Breast epithelium (tissue), 4 donors: ENCODE data around the gene RAP2B. TPM values are rescaled to one million over a fixed set of nuclear protein-coding genes. Genes with fewer than 3 reads are reported as not detected.
A peak's percentile ranks its signal among the peaks of the same experiment; 100 is the strongest.

Experiments
- DNase-seq, 2 donors: peaks; one replicate each; pipeline ENCODE4 v3.0.0-alpha.2; 2019; ENCODE audit warnings: low spot score in 2 of 2
- H3K27ac ChIP-seq, 2 donors: fragments of 200-600 bp; sonication (generic) in 1 of 2; one replicate each; pipeline ENCODE4 v1.5.1; 2016 to 2019; ENCODE audit warnings: mild to moderate bottlenecking in 1 of 2
- H3K27me3 ChIP-seq, 2 donors: fragments of 200-600 bp; sonication (generic) in 1 of 2; one replicate each; pipeline versions ENCODE4 v1.5.1 to v1.6.0; 2017 to 2019; ENCODE audit warnings: control low read depth in 1 of 2, mild to moderate bottlenecking in 1 of 2
- H3K36me3 ChIP-seq: fragments of 200-600 bp; one replicate; pipeline ENCODE4 v1.5.1; 2019
- H3K4me1 ChIP-seq, 2 donors: fragments of 200-600 bp; sonication (generic); one replicate each; pipeline ENCODE4 v1.5.1; 2016 to 2019; ENCODE audit warnings: control low read depth in 1 of 2
- H3K4me3 ChIP-seq, 3 donors: fragments of 200-600 bp; sonication (generic); 1 replicate in 2 of 3; 2 replicates in 1 of 3; pipeline ENCODE4 v1.5.1; 2016 to 2019; ENCODE audit warnings: mild to moderate bottlenecking in 3 of 3, moderate library complexity in 2 of 3
- H3K9me3 ChIP-seq, 2 donors: fragments of 200-600 bp; sonication (generic) in 1 of 2; one replicate each; pipeline ENCODE4 v1.5.1; 2016 to 2019; ENCODE audit warnings: control low read depth in 1 of 2
- POLR2A ChIP-seq: fragments of 450-650 bp; IDR thresholded peaks from one replicate; pipeline ENCODE4 v1.6.1; 2016; ENCODE audit warnings: antibody characterized with exemption, mild to moderate bottlenecking, moderate library complexity
- POLR2AphosphoS5 ChIP-seq, 3 donors: sonication (generic); formaldehyde crosslinking; IDR thresholded peaks; one replicate each; pipeline ENCODE4 v1.6.1; 2017; ENCODE audit warnings: antibody characterized with exemption in 3 of 3
- intact Hi-C: fragments of 100-400 bp; cut with DNase I; formaldehyde crosslinking; loops from one replicate; pipeline ENCODE4 v1.15.1; 2023; ENCODE audit warnings: low total_unique reads
- total RNA-seq, 3 donors: library from RNA; depleted of rRNA; stranded (reverse); fragments of >200 nt; gene quantifications; one replicate each; pipeline ENCODE4 v1.1.0, GENCODE V29; 2016
- TF ChIP-seq, protein P1 (sequence below), 3 donors: fragments of 450-650 bp; IDR thresholded peaks; one replicate each; pipeline ENCODE4 v1.5.1; 2016 to 2017; ENCODE audit warnings: antibody characterized with exemption in 3 of 3, mild to moderate bottlenecking in 3 of 3, moderate library complexity in 3 of 3

The RAP2B gene
- total RNA-seq, 3 donors from 2014 or later = 6.6 to 21.0 (median 13.5) TPM

DNA sequence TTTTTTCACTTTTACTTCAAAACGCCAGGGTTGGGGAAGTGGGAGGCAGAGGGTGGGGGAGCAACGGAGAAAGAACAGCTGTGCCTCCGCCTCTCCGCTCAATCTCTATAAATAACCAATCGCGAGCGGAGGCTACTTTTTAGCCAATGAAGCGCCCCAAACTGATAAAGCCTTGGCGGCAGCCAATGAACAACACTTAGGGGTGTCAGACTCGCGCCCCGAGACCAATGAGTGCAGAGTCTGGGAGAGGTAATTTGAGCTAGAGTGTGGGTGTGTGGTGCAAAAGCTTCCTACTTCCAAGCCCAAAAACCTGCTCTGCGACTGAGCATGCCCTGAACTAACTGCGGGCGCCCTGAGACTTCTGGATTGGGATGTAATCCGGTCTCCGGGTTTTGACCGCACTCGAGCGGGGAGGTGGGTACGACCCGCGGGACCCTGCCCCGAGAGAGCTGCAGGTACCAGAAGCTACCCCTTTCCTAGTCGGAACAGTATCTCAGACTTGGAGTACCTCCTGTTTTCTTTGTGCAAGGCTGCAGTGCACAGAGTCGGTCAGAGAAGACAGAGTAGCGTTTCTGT, 800 bp upstream of the RAP2B start:
- TF ChIP-seq, protein P1, sequence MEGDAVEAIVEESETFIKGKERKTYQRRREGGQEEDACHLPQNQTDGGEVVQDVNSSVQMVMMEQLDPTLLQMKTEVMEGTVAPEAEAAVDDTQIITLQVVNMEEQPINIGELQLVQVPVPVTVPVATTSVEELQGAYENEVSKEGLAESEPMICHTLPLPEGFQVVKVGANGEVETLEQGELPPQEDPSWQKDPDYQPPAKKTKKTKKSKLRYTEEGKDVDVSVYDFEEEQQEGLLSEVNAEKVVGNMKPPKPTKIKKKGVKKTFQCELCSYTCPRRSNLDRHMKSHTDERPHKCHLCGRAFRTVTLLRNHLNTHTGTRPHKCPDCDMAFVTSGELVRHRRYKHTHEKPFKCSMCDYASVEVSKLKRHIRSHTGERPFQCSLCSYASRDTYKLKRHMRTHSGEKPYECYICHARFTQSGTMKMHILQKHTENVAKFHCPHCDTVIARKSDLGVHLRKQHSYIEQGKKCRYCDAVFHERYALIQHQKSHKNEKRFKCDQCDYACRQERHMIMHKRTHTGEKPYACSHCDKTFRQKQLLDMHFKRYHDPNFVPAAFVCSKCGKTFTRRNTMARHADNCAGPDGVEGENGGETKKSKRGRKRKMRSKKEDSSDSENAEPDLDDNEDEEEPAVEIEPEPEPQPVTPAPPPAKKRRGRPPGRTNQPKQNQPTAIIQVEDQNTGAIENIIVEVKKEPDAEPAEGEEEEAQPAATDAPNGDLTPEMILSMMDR (IDR thresholded peaks at IDR 0.05) = no peak
- TF ChIP-seq POLR2AphosphoS5 (IDR thresholded peaks at IDR 0.05) = peak in 1 of 3 donors; percentile 9
- no peaks in the 10 kb centered on the region for H3K36me3 ChIP-seq
- peak overlapping the region; percentile 95 for H3K27ac ChIP-seq
- peak overlapping the region; percentile 68 to 98 (median 91) for H3K4me3 ChIP-seq
- H3K9me3 ChIP-seq = no peaks in the 10 kb centered on the region
- peak; percentile 93 to 98 for DNase-seq
- H3K4me1 ChIP-seq = peaks cover 0 to 6% of the 10 kb centered on the region in 2 donors
- intact Hi-C loops = no loop called here
- H3K27me3 ChIP-seq = no peaks in the 10 kb centered on the region

DNA sequence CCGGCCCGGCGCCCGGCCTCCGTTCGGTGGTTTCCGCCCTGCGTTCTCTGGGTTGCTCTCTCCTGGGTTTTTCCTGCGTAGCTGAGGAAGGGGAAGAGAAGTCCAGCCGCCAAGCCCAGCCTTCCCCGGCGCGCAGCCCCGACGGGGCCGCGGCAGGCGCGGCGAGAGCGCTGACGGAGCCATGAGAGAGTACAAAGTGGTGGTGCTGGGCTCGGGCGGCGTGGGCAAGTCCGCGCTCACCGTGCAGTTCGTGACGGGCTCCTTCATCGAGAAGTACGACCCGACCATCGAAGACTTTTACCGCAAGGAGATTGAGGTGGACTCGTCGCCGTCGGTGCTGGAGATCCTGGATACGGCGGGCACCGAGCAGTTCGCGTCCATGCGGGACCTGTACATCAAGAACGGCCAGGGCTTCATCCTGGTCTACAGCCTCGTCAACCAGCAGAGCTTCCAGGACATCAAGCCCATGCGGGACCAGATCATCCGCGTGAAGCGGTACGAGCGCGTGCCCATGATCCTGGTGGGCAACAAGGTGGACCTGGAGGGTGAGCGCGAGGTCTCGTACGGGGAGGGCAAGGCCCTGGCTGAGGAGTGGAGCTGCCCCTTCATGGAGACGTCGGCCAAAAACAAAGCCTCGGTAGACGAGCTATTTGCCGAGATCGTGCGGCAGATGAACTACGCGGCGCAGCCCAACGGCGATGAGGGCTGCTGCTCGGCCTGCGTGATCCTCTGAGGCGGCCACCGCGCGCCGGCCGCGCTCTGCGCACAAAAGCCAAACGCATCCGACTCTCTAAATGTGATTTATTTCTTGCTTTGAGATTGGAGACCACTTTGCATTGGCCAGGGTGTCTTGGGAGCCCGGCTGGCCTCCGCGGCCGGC, 727 bp downstream of the RAP2B start:
- Histone ChIP-seq H3K9me3 (no peaks in the 10 kb centered on the region), H3K27me3 (no peaks in the 10 kb centered on the region), H3K27ac (peak overlapping the region; percentile 95), H3K36me3 (no peaks in the 10 kb centered on the region), H3K4me1 (peaks cover 0 to 6% of the 10 kb centered on the region in 2 donors), H3K4me3 (peak overlapping the region; percentile 68 to 98 (median 91))
- intact Hi-C loops = no loop called here
- TF ChIP-seq POLR2A = no peak
- TF ChIP-seq, protein P1 (IDR thresholded peaks at IDR 0.05) = peak in 1 of 3 donors; percentile 6
- peak in 2 of 3 donors; percentile 13 to 29 for TF ChIP-seq POLR2AphosphoS5 (IDR thresholded peaks at IDR 0.05)
- peak in 1 of 2 donors; percentile 32 for DNase-seq

GRCh38 chr3:153163393-153163724, 1.3 kb downstream of the RAP2B start:
- peak overlapping the region; percentile 68 to 98 (median 91) for H3K4me3 ChIP-seq
- peak overlapping the region; percentile 95 for H3K27ac ChIP-seq
- no peaks in the 10 kb centered on the region for H3K27me3 ChIP-seq
- peaks cover 0 to 6% of the 10 kb centered on the region in 2 donors for H3K4me1 ChIP-seq
- no peak for TF ChIP-seq POLR2AphosphoS5 (IDR thresholded peaks at IDR 0.05)
- no peak for TF ChIP-seq POLR2A
- TF ChIP-seq, protein P1 (IDR thresholded peaks at IDR 0.05) = no peak
- intact Hi-C loops = no loop called here
- no peaks in the 10 kb centered on the region for H3K36me3 ChIP-seq
- no peak for DNase-seq
- H3K9me3 ChIP-seq = no peaks in the 10 kb centered on the region

DNA sequence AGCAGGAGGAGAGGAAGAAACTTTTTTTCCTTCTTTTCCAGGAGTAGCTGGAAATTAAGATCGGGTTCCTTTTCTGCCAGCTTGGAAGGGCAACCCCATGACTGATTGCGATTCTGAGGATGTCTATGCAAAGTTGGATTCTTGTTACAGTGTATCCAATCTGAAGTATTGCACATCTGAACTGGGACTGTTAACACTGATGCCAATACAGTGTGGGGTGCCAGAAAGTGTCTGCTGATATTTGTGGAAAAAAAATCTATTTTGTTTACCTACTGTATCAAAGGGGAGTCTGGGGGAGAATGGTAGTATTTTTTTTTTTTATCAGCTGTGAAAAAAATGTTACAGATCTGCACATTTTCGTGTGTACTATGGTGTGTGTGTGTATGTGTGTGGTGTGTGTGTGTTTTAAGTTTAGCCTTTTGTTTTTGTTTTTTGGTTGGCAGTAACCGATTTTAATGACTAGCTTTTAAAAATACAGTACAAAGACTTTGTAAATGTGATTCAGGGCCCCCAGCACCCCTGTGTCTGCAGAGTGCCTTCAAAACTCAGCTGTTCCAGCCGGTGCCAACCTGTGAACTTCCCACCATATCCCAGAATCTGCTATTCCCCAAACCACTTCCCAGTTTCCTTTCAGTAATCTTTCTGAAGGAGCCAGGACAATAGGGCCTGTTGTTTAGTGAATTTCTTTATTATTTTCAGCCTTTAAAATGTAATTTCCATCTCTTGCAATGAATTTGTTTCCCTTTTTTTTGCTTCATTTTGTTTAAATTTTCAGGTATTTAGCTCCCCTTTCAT, 1.9 kb downstream of the RAP2B start:
- Histone ChIP-seq H3K36me3 (no peaks in the 10 kb centered on the region), H3K27me3 (no peaks in the 10 kb centered on the region), H3K4me3 (peak overlapping the region; percentile 68 to 98 (median 91)), H3K4me1 (peaks cover 0 to 6% of the 10 kb centered on the region in 2 donors), H3K9me3 (no peaks in the 10 kb centered on the region), H3K27ac (no peak overlapping the region)
- no peak for TF ChIP-seq POLR2AphosphoS5 (IDR thresholded peaks at IDR 0.05)
- TF ChIP-seq, protein P1 (IDR thresholded peaks at IDR 0.05) = no peak
- no peak for TF ChIP-seq POLR2A
- intact Hi-C loops = no loop called here
- no peak for DNase-seq
